IPS-18c (cell line): ENCODE results near the gene POM121.
"Not testable (repeated sequence)": the region's sequence is repeated elsewhere in the genome, so short reads cannot be mapped to it uniquely, and the experiment has no call there.

Experiments
- H3K4me3 ChIP-seq: 2 replicates; pipeline ENCODE4 v1.7.0; 2013; ENCODE audit warnings: low read depth, mild to moderate bottlenecking, low read length, moderate library complexity; ENCODE audit not compliant: insufficient read depth
- H3K9me3 ChIP-seq: one replicate; pipeline ENCODE4 v1.6.1; 2013; ENCODE audit warnings: mild to moderate bottlenecking, low read length, moderate library complexity; ENCODE audit not compliant: control insufficient read depth, insufficient read depth

The POM121 gene

GRCh38 chr7:72945597-72945996 is 20.7 kb downstream of the POM121 start:
- H3K9me3 ChIP-seq, H3K4me3 ChIP-seq: not testable (repeated sequence)

GRCh38 chr7:72946130-72946745 is 21.3 kb downstream of the POM121 start:
- not testable (repeated sequence) for H3K9me3 ChIP-seq, H3K4me3 ChIP-seq

- not testable (repeated sequence) for H3K4me3 ChIP-seq, H3K9me3 ChIP-seq
Observed at GRCh38 chr7:72948714-72949113, 23.8 kb downstream of the POM121 start.

DNA sequence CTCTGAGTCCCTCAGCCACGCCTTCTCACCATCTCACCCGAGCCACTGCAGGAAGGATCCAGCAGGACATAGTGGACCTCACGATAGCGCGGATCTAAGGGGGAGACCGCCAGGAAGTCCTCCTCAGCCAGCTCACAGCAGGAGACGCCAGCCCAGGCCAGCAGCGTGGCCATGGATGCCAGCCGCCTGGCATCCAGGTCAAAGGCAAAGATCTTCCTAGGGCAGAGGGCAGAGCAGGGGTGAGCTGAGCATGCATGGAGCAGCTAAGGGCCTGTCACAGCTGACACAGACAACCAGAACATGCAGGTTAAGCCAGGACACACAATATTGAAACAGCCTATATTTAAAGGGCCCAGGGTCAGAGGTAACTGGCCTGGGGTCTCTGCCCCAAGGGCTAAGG is 24.4 kb downstream of the POM121 start:
- H3K9me3 ChIP-seq, H3K4me3 ChIP-seq: not testable (repeated sequence)

DNA sequence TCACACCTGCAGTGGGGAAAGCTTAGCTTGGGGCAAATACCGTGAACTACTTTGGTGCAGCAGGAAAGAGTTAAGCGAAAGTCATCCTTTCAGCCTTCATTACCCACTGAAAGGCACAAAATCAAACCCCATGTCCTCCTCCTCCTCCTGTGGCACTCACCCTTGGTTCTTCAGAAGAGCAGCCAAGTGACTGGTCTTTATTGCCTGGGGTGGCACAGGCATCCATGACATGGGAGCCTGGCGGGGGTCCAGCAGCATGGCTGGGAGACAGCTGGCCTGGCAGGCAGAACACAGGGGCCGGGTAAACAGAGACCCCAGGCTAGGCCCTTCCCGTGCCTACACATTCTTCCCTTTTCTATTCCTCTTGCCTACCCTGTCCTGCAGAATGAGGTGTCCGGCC is 24.8 kb downstream of the POM121 start:
- not testable (repeated sequence) for H3K9me3 ChIP-seq, H3K4me3 ChIP-seq

GRCh38 chr7:72950432-72950831 is 25.5 kb downstream of the POM121 start:
- not testable (repeated sequence) for H3K4me3 ChIP-seq, H3K9me3 ChIP-seq

GRCh38 chr7:72953901-72954562 is 29.1 kb downstream of the POM121 start:
- not testable (repeated sequence) for H3K4me3 ChIP-seq, H3K9me3 ChIP-seq

GRCh38 chr7:72954563-72955198 is 29.8 kb downstream of the POM121 start:
- H3K9me3 ChIP-seq, H3K4me3 ChIP-seq: not testable (repeated sequence)

DNA sequence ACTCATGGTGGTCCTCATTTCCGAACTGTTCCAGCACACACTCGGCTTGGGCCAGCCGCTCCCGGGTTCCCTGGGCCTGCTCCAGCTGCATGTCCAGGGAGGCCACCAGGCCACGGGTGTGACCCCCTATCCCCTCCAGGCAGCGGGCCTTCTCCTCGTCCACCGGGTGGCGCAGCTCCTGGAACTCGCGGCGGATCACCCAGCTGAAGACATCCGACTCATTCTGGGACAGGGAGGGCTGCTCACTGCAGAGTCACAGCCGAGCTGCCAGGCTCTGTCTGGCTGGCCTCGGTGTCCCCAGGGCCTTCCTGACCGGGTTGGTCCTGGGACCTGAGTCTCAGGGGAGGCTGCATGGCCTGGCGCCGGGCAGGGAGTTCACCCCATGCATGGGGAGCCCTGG is 35.1 kb downstream of the POM121 start:
- not testable (repeated sequence) for H3K9me3 ChIP-seq, H3K4me3 ChIP-seq

DNA sequence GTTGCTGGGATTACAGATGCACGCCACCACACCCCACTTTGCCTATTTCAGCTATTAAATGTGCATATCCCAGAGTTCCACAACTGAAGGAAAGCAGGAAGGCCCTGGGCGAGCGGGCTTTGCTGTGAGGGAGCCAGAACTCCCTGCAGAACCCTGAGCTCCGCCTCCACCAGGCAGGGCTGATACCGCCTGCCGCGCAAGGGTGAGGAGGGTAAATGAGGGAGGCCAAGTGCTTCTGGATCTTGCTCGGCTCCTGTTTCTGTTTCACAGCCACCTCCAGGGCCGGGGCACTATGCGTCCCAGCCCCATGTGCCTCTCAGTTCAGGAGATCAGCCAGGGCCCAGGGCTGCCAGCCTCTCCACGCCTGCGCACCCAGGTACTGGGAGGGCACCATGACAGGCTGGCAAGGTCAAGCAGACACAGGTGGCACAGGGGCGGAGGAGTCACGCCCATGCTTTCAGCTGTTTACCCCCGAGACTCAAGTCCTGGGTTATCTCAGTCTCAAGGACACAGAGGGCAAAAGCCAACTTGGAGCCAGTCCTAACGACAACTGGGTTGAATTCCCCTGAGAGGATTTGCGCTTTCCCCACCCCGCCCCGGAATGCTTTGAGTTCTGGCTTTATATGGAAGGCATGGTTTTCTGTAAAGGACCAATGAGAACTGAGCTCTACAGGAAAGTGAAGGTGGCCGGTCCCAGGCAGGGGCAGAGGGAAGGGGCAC is 35.9 kb downstream of the POM121 start:
- H3K4me3 ChIP-seq, H3K9me3 ChIP-seq: not testable (repeated sequence)

- not testable (repeated sequence) for H3K9me3 ChIP-seq, H3K4me3 ChIP-seq
Observed at GRCh38 chr7:72961346-72961650, 36.4 kb downstream of the POM121 start.

- H3K4me3 ChIP-seq, H3K9me3 ChIP-seq: not testable (repeated sequence)
Observed at GRCh38 chr7:72963056-72963455, 38.2 kb downstream of the POM121 start.

- H3K4me3 ChIP-seq, H3K9me3 ChIP-seq: not testable (repeated sequence)
Observed at GRCh38 chr7:72965186-72965975, 40.5 kb downstream of the POM121 start.

DNA sequence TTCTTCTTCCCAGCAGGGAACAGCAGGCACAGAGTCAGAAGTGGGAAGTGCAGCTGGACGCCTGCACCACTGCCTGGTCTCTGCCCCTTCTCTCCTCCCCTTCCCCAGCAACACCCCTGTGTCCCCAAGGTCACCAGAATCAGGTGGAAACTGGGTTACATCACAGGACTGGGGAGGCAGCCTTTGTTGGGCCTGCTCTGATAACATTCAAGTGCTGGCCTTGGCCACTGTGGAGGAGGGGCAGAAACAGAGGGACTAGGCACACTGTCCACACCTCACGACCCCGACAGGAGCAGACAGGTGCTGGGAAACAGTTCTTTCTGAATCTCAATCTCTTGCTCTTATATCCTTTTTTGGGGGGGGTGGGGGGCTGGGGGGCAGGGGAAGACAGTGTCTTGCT is 42.0 kb downstream of the POM121 start:
- not testable (repeated sequence) for H3K4me3 ChIP-seq, H3K9me3 ChIP-seq

DNA sequence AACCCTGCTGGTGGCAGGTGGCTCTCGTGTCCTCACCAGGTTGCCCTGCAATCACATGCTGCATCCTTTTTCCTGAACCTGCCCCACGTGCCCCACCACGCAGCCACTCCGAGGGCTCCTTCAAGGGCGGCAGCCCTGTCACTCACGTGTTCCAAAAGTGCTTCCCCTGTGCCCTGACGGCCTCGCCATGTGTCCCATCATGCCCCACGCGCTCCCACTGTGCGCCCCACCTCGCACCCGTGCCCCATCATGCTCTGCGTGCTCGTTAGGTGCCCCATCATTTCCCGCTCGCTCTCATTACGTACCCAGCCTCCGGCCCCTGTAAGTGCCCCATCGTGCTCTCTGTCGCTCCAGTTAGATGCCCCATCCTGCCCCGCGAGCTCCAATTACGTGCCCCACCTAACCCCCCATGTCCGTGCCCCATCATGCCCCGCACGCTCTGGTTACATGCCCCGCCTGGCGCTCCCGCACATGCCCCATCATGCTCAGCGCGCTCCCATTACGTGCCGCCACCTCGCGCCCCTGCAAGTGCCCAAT is 44.2 kb downstream of the POM121 start, which contains the start of gene TRIM74:
TSS of gene TRIM74 (minus strand) at position 487 of the 537 bp plus-strand sequence. CDS start 3,309 bp downstream, outside the sequence.
- H3K9me3 ChIP-seq, H3K4me3 ChIP-seq: not testable (repeated sequence)

GRCh38 chr7:72969688-72970087 is 44.8 kb downstream of the POM121 start:
- not testable (repeated sequence) for H3K9me3 ChIP-seq, H3K4me3 ChIP-seq

DNA sequence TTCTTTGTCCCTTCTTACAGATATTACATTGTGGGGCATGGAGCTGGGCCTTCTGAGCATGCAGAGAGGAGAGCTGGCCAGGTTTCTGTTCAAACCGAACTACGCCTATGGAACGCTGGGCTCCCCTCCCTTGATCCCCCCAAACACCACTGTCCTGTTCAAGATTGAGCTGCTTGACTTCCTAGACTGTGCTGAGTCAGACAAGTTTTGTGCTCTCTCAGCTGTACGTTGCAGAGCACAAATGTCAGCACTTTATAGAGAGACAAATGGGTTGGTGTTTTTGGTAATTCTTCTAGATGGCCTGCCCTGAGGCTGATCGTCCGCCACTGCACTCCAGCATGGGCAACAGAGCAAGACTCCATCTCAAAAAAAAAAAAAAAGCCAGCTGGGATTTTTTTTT is 46.6 kb downstream of the POM121 start:
- not testable (repeated sequence) for H3K9me3 ChIP-seq, H3K4me3 ChIP-seq
